Hindlimb muscle (tissue), 1 donor: ENCODE measurements around the gene FAM20A. TPM values are rescaled to one million over a fixed set of nuclear protein-coding genes. Genes with fewer than 3 reads are reported as not detected.

Experiments
- DNase-seq: peaks from one replicate; pipeline ENCODE4 v3.0.0-alpha.2; 2013
- polyA plus RNA-seq: library from polyadenylated mRNA; unstranded; fragments of 120-200 nt; gene quantifications from one replicate; pipeline ENCODE4 v1.2.1, GENCODE V29; 2013; ENCODE audit not compliant: insufficient read length

The FAM20A gene
- polyA plus RNA-seq, 1 donor, result 10.2 TPM

- no peak for DNase-seq
Measured at GRCh38 chr17:68489919-68490318, 111.2 kb downstream of the FAM20A start.

Other genes starting within 250 kb of the FAM20A start
- 39.4 TPM for gene WIPI1, start 143.9 kb downstream of the FAM20A start, polyA plus RNA-seq
- gene PRKAR1A, start 88.9 kb downstream of the FAM20A start, polyA plus RNA-seq, result 331 TPM